ENCODE results near the gene STAC2.

STAC2 gene

DNA sequence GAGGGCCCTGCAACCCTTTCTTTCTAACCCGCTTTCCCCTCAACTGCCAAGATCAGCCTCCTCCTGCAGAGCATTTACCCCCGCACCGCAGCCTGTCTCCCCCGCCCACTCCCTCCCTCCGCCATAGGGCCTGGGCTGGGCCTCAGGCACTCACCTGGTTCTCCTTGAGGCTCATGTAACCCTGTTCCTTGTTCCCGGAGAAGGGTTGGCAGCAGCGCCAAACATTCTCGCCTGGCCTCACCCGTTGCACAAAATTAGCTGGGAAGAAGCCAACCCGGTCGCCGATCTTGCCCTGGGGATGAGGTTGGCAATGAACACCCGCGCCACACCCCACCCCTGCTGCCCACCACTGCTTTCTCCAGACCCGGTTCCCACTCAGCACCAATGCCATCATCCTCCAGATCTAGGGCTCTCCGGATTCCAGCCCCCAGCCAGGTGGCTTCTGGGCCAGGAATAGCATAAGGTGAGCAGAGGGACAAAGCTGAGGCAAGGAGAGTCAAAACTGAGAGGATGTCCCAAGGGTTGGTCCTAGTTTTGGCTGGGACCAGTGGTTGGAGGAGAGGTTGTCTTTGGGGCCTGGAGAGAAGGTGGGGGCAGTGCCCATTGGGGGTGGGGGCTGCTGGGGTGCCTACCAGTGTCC, 12.8 kb downstream of the STAC2 start:
- H3K27me3 ChIP-seq (ENCODE audit: insufficient read depth, low read length) = peaks cover 73% of the 10 kb centered on the region
- no peaks in the 10 kb centered on the region for H3K36me3 ChIP-seq (ENCODE audit: insufficient read depth, low read length)
- H3K4me3 ChIP-seq (ENCODE audit: low read length) = no peak overlapping the region
- H2AFZ ChIP-seq (ENCODE audit: low read depth, low read length) = no peak overlapping the region
- H3K4me1 ChIP-seq (ENCODE audit: insufficient read depth, low read length) = peaks cover 8% of the 10 kb centered on the region
- H3K9me3 ChIP-seq (ENCODE audit: low read length) = no peaks in the 10 kb centered on the region

DNA sequence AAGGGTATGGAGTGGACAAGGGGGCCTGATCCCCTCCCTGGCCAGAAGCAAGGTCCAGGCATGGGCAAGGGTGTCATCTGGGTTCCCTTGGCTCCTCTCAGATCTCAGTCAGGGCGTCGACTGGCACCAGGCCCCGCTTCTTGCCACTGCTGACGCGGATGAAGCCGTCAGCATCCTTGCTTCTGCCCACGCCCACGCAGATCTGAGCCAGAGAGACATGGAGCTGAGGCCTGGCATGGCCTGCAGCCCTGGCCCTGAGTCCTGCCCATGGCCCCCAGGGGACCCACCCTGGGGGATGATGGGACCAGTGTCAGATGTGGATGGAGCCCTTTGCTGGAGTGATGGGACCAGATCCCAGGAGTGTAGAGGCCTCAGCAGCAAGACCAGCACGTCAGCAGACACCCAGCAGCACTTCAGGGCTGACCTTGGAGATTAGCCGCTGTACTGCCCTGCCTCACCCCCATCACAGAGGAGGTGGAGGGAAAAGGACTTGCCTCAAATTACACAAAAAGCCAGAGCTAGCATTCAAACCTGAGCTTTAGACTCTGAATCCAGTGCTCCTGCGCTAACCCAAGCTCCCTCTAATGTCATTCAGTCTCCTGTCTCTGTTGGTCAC, 13.4 kb downstream of the STAC2 start:
- Histone ChIP-seq H2AFZ (ENCODE audit: low read depth, low read length) (no peak overlapping the region), H3K27me3 (ENCODE audit: insufficient read depth, low read length) (peaks cover 72% of the 10 kb centered on the region), H3K4me3 (ENCODE audit: low read length) (no peak overlapping the region)

DNA sequence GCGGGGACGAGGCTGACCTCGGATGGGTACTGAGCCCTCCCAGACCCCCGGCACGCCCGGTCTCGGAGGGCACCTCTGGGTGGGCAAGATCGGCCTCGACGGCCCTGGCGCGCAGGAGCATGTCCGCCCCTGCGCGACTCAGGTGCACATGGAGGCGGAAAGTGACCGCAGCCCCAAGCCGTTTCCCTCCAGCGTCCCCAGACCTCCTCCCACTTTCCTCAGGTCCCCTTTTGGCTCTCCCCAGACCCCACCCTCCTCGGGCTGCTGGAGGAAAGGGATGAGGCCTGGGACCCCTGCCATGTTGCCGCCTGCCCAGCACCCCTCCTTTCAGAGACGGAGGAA, 15.7 kb downstream of the STAC2 start:
- Histone ChIP-seq H3K36me3 (ENCODE audit: insufficient read depth, low read length) (peaks cover 2% of the 10 kb centered on the region), H2AFZ (ENCODE audit: low read depth, low read length) (peak overlapping the region; percentile 50), H3K4me1 (ENCODE audit: insufficient read depth, low read length) (peaks cover 11% of the 10 kb centered on the region), H3K27me3 (ENCODE audit: insufficient read depth, low read length) (peaks cover 63% of the 10 kb centered on the region), H3K9me3 (ENCODE audit: low read length) (no peaks in the 10 kb centered on the region), H3K4me3 (ENCODE audit: low read length) (no peak overlapping the region)

More for the DNA sequence above, 13.4 kb downstream of the STAC2 start:
- Histone ChIP-seq H3K9me3 (ENCODE audit: low read length) (no peaks in the 10 kb centered on the region), H3K36me3 (ENCODE audit: insufficient read depth, low read length) (no peaks in the 10 kb centered on the region), H3K4me1 (ENCODE audit: insufficient read depth, low read length) (peaks cover 8% of the 10 kb centered on the region)

GRCh38 chr17:39209317-39210092, 16.2 kb downstream of the STAC2 start:
- Histone ChIP-seq H3K4me3 (ENCODE audit: low read length) (no peak overlapping the region), H3K36me3 (ENCODE audit: insufficient read depth, low read length) (peaks cover 8% of the 10 kb centered on the region), H3K27me3 (ENCODE audit: insufficient read depth, low read length) (peaks cover 58% of the 10 kb centered on the region), H3K9me3 (ENCODE audit: low read length) (no peaks in the 10 kb centered on the region), H3K4me1 (ENCODE audit: insufficient read depth, low read length) (peaks cover 11% of the 10 kb centered on the region), H2AFZ (ENCODE audit: low read depth, low read length) (peak overlapping the region; percentile 50)

DNA sequence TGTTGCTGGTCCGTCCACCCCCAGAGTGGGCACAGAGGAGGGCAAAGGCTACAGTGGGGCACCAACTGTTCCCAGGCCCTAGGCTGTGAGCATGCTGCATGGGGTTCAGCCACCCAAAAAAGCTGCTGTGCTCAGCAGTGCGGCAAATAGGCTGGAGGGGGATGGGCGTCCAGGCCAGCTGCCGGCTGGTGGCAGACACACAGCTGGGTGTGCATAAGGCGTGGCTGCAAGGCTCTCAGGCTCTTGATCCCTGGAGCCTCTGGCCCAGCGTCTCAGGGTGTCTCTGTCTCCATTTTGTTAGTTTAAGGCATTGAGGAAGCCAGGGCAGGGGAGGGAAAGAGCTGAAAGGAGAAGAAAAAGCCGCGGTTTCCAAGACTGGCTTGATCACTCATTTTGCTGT, 16.9 kb downstream of the STAC2 start:
- Histone ChIP-seq H3K4me1 (ENCODE audit: insufficient read depth, low read length) (peaks cover 11% of the 10 kb centered on the region), H3K36me3 (ENCODE audit: insufficient read depth, low read length) (peaks cover 14% of the 10 kb centered on the region), H2AFZ (ENCODE audit: low read depth, low read length) (no peak overlapping the region), H3K9me3 (ENCODE audit: low read length) (no peaks in the 10 kb centered on the region), H3K4me3 (ENCODE audit: low read length) (no peak overlapping the region), H3K27me3 (ENCODE audit: insufficient read depth, low read length) (peaks cover 51% of the 10 kb centered on the region)

- Histone ChIP-seq H3K9me3 (ENCODE audit: low read length) (no peaks in the 10 kb centered on the region), H3K4me3 (ENCODE audit: low read length) (no peak overlapping the region), H2AFZ (ENCODE audit: low read depth, low read length) (no peak overlapping the region), H3K27me3 (ENCODE audit: insufficient read depth, low read length) (peaks cover 49% of the 10 kb centered on the region), H3K36me3 (ENCODE audit: insufficient read depth, low read length) (peaks cover 21% of the 10 kb centered on the region), H3K4me1 (ENCODE audit: insufficient read depth, low read length) (peaks cover 11% of the 10 kb centered on the region)
Measured at GRCh38 chr17:39208136-39208535, 17.6 kb downstream of the STAC2 start.

DNA sequence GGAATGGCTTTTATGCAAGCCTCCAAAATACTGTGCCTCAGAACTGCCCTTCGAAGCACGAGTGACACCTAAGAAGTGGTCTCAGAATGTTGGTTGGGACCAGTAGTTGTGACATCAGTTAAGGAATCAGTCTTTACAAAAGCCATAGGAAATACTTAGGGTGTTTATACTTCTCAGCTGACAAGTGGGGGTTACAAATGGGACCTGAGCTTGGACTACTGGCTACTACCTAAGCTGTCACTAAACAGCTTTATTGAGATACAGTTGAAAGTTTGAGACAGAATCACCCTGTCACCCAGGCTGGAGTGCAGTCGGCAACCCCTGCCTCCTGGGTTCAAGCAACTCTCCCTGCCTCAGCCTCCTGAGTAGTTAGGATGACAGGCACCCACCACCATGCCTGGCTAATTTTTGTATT, 20.6 kb downstream of the STAC2 start:
- Histone ChIP-seq H2AFZ (ENCODE audit: low read depth, low read length) (no peak overlapping the region), H3K36me3 (ENCODE audit: insufficient read depth, low read length) (peaks cover 36% of the 10 kb centered on the region), H3K4me3 (ENCODE audit: low read length) (no peak overlapping the region), H3K9me3 (ENCODE audit: low read length) (no peaks in the 10 kb centered on the region), H3K4me1 (ENCODE audit: insufficient read depth, low read length) (peaks cover 29% of the 10 kb centered on the region), H3K27me3 (ENCODE audit: insufficient read depth, low read length) (peaks cover 23% of the 10 kb centered on the region)

DNA sequence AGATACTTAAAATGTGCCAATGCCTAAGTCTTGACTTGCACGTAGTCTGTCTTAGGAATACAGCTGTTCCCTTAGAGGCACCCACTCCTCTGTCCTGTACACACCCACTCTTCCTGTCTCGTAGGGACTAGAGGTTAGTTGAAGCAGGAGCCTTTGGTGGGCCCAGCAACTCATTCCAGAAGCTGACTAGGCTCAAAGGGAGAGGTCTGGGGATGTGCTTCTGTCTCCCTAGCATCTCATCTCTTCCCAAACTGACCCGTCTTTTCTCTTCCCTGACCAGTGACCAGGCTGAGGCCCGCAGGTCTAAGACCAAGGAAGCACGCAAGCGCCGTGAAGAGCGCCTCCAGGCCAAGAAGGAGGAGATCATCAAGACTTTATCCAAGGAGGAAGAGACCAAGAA, 21.5 kb downstream of the STAC2 start:
- Histone ChIP-seq H3K27me3 (ENCODE audit: insufficient read depth, low read length) (peaks cover 15% of the 10 kb centered on the region), H3K4me1 (ENCODE audit: insufficient read depth, low read length) (peaks cover 21% of the 10 kb centered on the region), H2AFZ (ENCODE audit: low read depth, low read length) (no peak overlapping the region), H3K4me3 (ENCODE audit: low read length) (no peak overlapping the region), H3K36me3 (ENCODE audit: insufficient read depth, low read length) (peaks cover 36% of the 10 kb centered on the region), H3K9me3 (ENCODE audit: low read length) (no peaks in the 10 kb centered on the region)

GRCh38 chr17:39200957-39201510, 24.7 kb downstream of the STAC2 start:
- H3K36me3 ChIP-seq (ENCODE audit: insufficient read depth, low read length) = peaks cover 36% of the 10 kb centered on the region
- H3K4me1 ChIP-seq (ENCODE audit: insufficient read depth, low read length) = peaks cover 30% of the 10 kb centered on the region
- H3K27me3 ChIP-seq (ENCODE audit: insufficient read depth, low read length) = no peaks in the 10 kb centered on the region
- H3K4me3 ChIP-seq (ENCODE audit: low read length) = peak overlapping the region; percentile 96
- H3K9me3 ChIP-seq (ENCODE audit: low read length) = no peaks in the 10 kb centered on the region
- H2AFZ ChIP-seq (ENCODE audit: low read depth, low read length) = no peak overlapping the region

DNA sequence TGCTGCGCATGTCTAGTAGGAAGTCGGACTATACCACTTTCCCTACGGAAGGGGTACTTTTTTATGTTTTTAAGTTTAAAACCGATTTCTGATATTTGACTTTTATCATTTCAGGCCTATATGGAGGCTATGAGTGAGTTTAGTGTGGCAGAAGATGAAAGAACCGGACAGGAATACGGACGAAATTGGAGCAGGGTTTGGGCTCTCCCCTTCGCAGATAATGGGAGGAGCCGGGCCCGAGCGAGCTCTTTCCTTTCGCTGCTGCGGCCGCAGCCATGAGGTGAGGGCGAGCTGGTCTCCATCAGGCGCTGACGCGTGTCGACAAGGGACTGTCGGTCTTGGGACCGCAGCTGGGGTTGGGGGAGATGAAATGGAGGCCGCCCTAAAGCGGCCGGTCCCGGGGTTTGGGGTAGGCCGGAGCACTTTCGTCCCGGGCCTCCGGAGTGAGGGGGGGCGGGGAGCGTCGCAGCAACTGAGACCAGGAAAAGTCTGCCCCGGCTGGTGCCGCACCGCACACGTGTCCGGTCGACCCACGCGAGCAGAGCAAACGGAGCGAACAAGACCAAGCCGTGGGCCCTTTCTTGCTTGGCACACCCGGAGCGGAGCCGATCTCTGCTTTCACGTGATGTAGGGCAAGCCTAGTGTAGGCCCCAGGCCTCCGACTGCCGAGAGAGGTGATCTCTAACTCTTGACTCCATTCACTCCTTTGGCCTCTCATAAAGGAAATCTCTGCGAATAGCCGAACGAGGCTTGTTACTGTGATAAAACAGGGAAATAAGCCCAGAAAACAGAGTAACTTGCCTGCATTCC, 25.5 kb downstream of the STAC2 start, which contains the start of gene RPL19:
RPL19 (plus strand) TSS at position 214 of the 810 bp plus-strand sequence; CDS start at position 276, 62 bp downstream.
- H3K4me3 ChIP-seq (ENCODE audit: low read length) = peak within 1 kb of the TSS; percentile 96
- peaks cover 36% of the 10 kb centered on the region for H3K36me3 ChIP-seq (ENCODE audit: insufficient read depth, low read length)
- peak within 1 kb of the TSS; percentile 39 for H2AFZ ChIP-seq (ENCODE audit: low read depth, low read length)
- no peaks in the 10 kb centered on the region for H3K27me3 ChIP-seq (ENCODE audit: insufficient read depth, low read length)
- peaks cover 38% of the 10 kb centered on the region for H3K4me1 ChIP-seq (ENCODE audit: insufficient read depth, low read length)
- no peaks in the 10 kb centered on the region for H3K9me3 ChIP-seq (ENCODE audit: low read length)

DNA sequence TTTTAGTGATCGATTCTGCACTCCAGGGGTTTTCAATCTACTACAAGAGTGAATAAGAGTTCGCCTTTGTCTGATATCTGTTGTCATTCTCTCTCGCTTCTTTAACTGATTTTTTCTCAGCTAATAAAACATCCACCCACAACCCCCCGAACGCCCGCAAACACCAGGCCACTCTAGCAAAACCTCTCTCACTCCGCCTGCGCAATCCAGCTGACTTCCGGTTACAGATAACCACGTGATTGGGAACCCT, 26.0 kb downstream of the STAC2 start:
- H3K27me3 ChIP-seq (ENCODE audit: insufficient read depth, low read length) = no peaks in the 10 kb centered on the region
- no peaks in the 10 kb centered on the region for H3K9me3 ChIP-seq (ENCODE audit: low read length)
- peaks cover 31% of the 10 kb centered on the region for H3K36me3 ChIP-seq (ENCODE audit: insufficient read depth, low read length)
- peaks cover 43% of the 10 kb centered on the region for H3K4me1 ChIP-seq (ENCODE audit: insufficient read depth, low read length)
- H3K4me3 ChIP-seq (ENCODE audit: low read length) = peak overlapping the region; percentile 96
- peak overlapping the region; percentile 39 for H2AFZ ChIP-seq (ENCODE audit: low read depth, low read length)

DNA sequence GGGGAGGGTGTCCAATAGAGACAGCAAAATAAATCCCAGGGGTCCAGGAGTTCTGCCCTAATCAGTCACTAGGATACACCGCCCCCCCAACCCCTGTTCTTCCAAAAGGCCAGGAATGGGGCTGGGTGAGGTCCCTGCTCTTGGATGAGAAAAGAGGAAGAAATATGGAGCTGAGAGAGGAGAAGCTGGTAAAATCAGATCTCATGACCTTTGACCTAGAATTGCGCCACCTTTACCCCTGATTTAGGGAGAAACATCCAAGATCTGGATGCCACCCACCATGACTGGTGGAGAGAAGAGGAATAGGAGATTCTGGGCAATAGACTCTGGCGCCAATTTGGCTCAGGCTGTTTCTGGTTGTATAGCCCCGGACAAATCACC, 27.6 kb downstream of the STAC2 start:
- peaks cover 44% of the 10 kb centered on the region for H3K4me1 ChIP-seq (ENCODE audit: insufficient read depth, low read length)
- H3K9me3 ChIP-seq (ENCODE audit: low read length) = no peaks in the 10 kb centered on the region
- peaks cover 19% of the 10 kb centered on the region for H3K36me3 ChIP-seq (ENCODE audit: insufficient read depth, low read length)
- peak overlapping the region; percentile 16 for H2AFZ ChIP-seq (ENCODE audit: low read depth, low read length)
- H3K27me3 ChIP-seq (ENCODE audit: insufficient read depth, low read length) = no peaks in the 10 kb centered on the region
- peak overlapping the region; percentile 71 for H3K4me3 ChIP-seq (ENCODE audit: low read length)

Data from neuron (in vitro differentiated cells).